SK-N-MC (cell line): ENCODE data around the gene HOXB1.

Experiments
- EZH2 ChIP-seq: fragments of 200-600 bp; sonication (generic); IDR thresholded peaks from one replicate; pipeline ENCODE4 v1.6.1; 2017; ENCODE audit warnings: antibody characterized with exemption
- FOXP2 ChIP-seq: optimal IDR thresholded peaks from 2 replicates; pipeline ENCODE3; 2011; ENCODE audit warnings: mild to moderate bottlenecking, moderate library complexity; ENCODE audit not compliant: insufficient read depth; ENCODE audit errors: extremely low read length, control extremely low read depth
- POLR2AphosphoS5 ChIP-seq: IDR thresholded peaks from 2 replicates; pipeline ENCODE4 v1.6.1; 2012; ENCODE audit warnings: mild to moderate bottlenecking, low read depth, low read length, borderline replicate concordance

- TF ChIP-seq POLR2AphosphoS5 (no peak), EZH2 (no peak), FOXP2 (no peak)
Measured at GRCh38 chr17:48568499-48569239, 37.9 kb upstream of the HOXB1 start.
